DOHH2 (cell line): ENCODE data around the gene TNNC1.

ENCODE experiments used
- EZH2phosphoT487 ChIP-seq: fragments of 200-600 bp; sonication (generic); IDR thresholded peaks from 2 replicates; pipeline ENCODE4 v1.6.1; 2017; ENCODE audit warnings: borderline replicate concordance, mild to moderate bottlenecking, antibody characterized with exemption, low read length, moderate library complexity, mixed read lengths
- TF ChIP-seq, protein P1 (sequence below): fragments of 200-600 bp; sonication (generic); IDR thresholded peaks from one replicate; pipeline ENCODE4 v1.5.1; 2014; ENCODE audit warnings: antibody characterized with exemption, mild to moderate bottlenecking, low read depth, low read length; ENCODE audit not compliant: poor library complexity, severe bottlenecking

DNA sequence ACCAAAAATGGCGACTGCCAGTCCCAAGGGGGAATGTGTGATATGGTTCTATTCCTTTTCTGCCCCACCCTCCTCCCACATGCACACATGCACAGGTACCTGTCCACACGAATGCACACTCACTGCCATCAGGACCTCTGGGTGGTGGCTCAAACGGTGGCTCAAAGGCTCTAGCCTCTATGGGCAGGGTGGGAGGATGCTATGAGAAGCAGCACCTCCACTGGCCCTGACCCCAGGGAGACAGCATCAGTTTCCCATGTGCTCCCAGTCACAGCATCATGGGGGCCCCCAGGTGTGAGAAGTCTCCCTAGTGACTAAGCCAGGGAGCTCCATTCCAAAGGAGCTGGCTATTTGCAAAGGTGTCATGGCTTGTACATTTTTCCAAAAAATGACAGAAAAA is 24.8 kb downstream of the TNNC1 start:
- TF ChIP-seq, protein P1, sequence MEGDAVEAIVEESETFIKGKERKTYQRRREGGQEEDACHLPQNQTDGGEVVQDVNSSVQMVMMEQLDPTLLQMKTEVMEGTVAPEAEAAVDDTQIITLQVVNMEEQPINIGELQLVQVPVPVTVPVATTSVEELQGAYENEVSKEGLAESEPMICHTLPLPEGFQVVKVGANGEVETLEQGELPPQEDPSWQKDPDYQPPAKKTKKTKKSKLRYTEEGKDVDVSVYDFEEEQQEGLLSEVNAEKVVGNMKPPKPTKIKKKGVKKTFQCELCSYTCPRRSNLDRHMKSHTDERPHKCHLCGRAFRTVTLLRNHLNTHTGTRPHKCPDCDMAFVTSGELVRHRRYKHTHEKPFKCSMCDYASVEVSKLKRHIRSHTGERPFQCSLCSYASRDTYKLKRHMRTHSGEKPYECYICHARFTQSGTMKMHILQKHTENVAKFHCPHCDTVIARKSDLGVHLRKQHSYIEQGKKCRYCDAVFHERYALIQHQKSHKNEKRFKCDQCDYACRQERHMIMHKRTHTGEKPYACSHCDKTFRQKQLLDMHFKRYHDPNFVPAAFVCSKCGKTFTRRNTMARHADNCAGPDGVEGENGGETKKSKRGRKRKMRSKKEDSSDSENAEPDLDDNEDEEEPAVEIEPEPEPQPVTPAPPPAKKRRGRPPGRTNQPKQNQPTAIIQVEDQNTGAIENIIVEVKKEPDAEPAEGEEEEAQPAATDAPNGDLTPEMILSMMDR: no peak
- TF ChIP-seq EZH2phosphoT487: no peak
